Fibroblast of villous mesenchyme (primary cell): ENCODE data around the gene SPRY4. TPM values are rescaled to one million over a fixed set of nuclear protein-coding genes. Genes with fewer than 3 reads are reported as not detected.

ENCODE experiments used
- DNase-seq: peaks from one replicate; pipeline ENCODE4 v3.0.0-alpha.2; 2010; ENCODE audit warnings: low read depth
- H3K4me3 ChIP-seq: 2 replicates; pipeline ENCODE4 v1.5.1; 2011; ENCODE audit warnings: low read depth, mild to moderate bottlenecking, low read length
- CTCF ChIP-seq: IDR thresholded peaks from 2 replicates; pipeline ENCODE4 v1.5.1; 2012; ENCODE audit warnings: low read depth, mild to moderate bottlenecking, low read length; ENCODE audit not compliant: insufficient read depth
- total RNA-seq: library from RNA; depleted of rRNA; stranded (reverse); fragments of >200 nt; gene quantifications from 2 replicates; pipeline ENCODE4 v1.2.3, GENCODE V29; 2012

Gene SPRY4
- total RNA-seq, 1 donor = 22.9 TPM

- DNase-seq = peak; percentile 68
- TF ChIP-seq CTCF = no peak
Observed at GRCh38 chr5:142360607-142361120, 35.8 kb upstream of the SPRY4 start.

GRCh38 chr5:142360051-142360498 lies 35.3 kb upstream of the SPRY4 start:
- TF ChIP-seq CTCF = no peak
- DNase-seq = no peak
- H3K4me3 ChIP-seq = no peak overlapping the region

More at GRCh38 chr5:142360607-142361120, 35.8 kb upstream of the SPRY4 start:
- no peak overlapping the region for H3K4me3 ChIP-seq

- no peak overlapping the region for H3K4me3 ChIP-seq
- TF ChIP-seq CTCF = no peak
- DNase-seq = no peak
Observed at GRCh38 chr5:142358648-142359047, 33.8 kb upstream of the SPRY4 start.

- no peak for DNase-seq
- H3K4me3 ChIP-seq = no peak overlapping the region
- no peak for TF ChIP-seq CTCF
Observed at GRCh38 chr5:142358121-142358520, 33.3 kb upstream of the SPRY4 start.

- DNase-seq = peak; percentile 42
- no peak for TF ChIP-seq CTCF
Observed at GRCh38 chr5:142357469-142358090, 32.8 kb upstream of the SPRY4 start.

GRCh38 chr5:142356716-142357468 lies 32.1 kb upstream of the SPRY4 start:
- peak; percentile 95 for DNase-seq
- no peak for TF ChIP-seq CTCF
- H3K4me3 ChIP-seq = peak overlapping the region; percentile 67

More at GRCh38 chr5:142357469-142358090, 32.8 kb upstream of the SPRY4 start:
- H3K4me3 ChIP-seq = peak overlapping the region; percentile 67
